Pulmonary artery endothelial cell (primary cell): ENCODE results near the gene ARID1B. TPM values are rescaled to one million over a fixed set of nuclear protein-coding genes. Genes with fewer than 3 reads are reported as not detected.

ENCODE experiments used
- DNase-seq: peaks from one replicate; pipeline ENCODE4 v3.0.0-alpha.2; 2011; ENCODE audit warnings: low read depth, low spot score
- total RNA-seq: library from RNA; depleted of rRNA; stranded (reverse); fragments of >200 nt; gene quantifications from 2 replicates; pipeline ENCODE4 v1.2.3, GENCODE V29; 2014

Gene ARID1B
- total RNA-seq, 1 donor from 2014 or later = 26.4 TPM

- DNase-seq = no peak
Observed at GRCh38 chr6:157235600-157236039, 458.4 kb downstream of the ARID1B start.

GRCh38 chr6:157236040-157236725 is 459.0 kb downstream of the ARID1B start:
- DNase-seq = no peak

GRCh38 chr6:157238346-157238745 is 461.2 kb downstream of the ARID1B start:
- DNase-seq = no peak

GRCh38 chr6:157239148-157239547 is 462.0 kb downstream of the ARID1B start:
- no peak for DNase-seq

GRCh38 chr6:157239671-157240058 is 462.5 kb downstream of the ARID1B start:
- DNase-seq = no peak

GRCh38 chr6:157240059-157240959 is 463.1 kb downstream of the ARID1B start:
- no peak for DNase-seq

GRCh38 chr6:157240960-157241311 is 463.8 kb downstream of the ARID1B start:
- DNase-seq = no peak

- DNase-seq = no peak
Observed at GRCh38 chr6:157242791-157243190, 465.6 kb downstream of the ARID1B start.

GRCh38 chr6:157244175-157244574 is 467.0 kb downstream of the ARID1B start:
- no peak for DNase-seq

- no peak for DNase-seq
Observed at GRCh38 chr6:157244780-157245179, 467.6 kb downstream of the ARID1B start.

GRCh38 chr6:157245436-157245835 is 468.3 kb downstream of the ARID1B start:
- DNase-seq = no peak

- no peak for DNase-seq
Observed at GRCh38 chr6:157246048-157246630, 469.0 kb downstream of the ARID1B start.

- no peak for DNase-seq
Observed at GRCh38 chr6:157246771-157247484, 469.8 kb downstream of the ARID1B start.

- no peak for DNase-seq
Observed at GRCh38 chr6:157248264-157248663, 471.1 kb downstream of the ARID1B start.

GRCh38 chr6:157249826-157250225 is 472.6 kb downstream of the ARID1B start:
- DNase-seq = no peak

- no peak for DNase-seq
Observed at GRCh38 chr6:157251586-157252247, 474.5 kb downstream of the ARID1B start.

GRCh38 chr6:157253017-157253416 is 475.8 kb downstream of the ARID1B start:
- no peak for DNase-seq

- no peak for DNase-seq
Observed at GRCh38 chr6:157253699-157254098, 476.5 kb downstream of the ARID1B start.

GRCh38 chr6:157254538-157254937 is 477.4 kb downstream of the ARID1B start:
- DNase-seq = no peak

- no peak for DNase-seq
Observed at GRCh38 chr6:157255079-157255478, 477.9 kb downstream of the ARID1B start.

- no peak for DNase-seq
Observed at GRCh38 chr6:157258878-157259277, 481.7 kb downstream of the ARID1B start.
